BJ (cell line): ENCODE measurements around the gene EEF1G. TPM values are rescaled to one million over a fixed set of nuclear protein-coding genes. Genes with fewer than 3 reads are reported as not detected.

Source experiments
- CTCF ChIA-PET: fragments of 350-600 bp; formaldehyde crosslinking; extraction: SDS; loops from one replicate; lab custom pipeline; 2021; ENCODE audit warnings: antibody characterized with exemption, inconsistent platforms; lab: Yijun Ruan, JAX
- POLR2A ChIA-PET: fragments of 300-600 bp; sonication (Branson Sonifier 250); formaldehyde crosslinking; extraction: SDS; loops from one replicate; lab custom pipeline; 2021; ENCODE audit warnings: antibody characterized with exemption; lab: Charles Lee
- DNase-seq: peaks from one replicate; pipeline ENCODE4 v3.0.0-alpha.2; 2011; ENCODE audit warnings: low read depth
- H3K27me3 ChIP-seq: 2 replicates; pipeline ENCODE4 v1.6.0; 2011; ENCODE audit warnings: low read length; ENCODE audit not compliant: control insufficient read depth, insufficient read depth
- H3K36me3 ChIP-seq: 2 replicates; pipeline ENCODE4 v1.5.1; 2011; ENCODE audit warnings: low read length; ENCODE audit not compliant: control insufficient read depth, insufficient read depth
- H3K4me3 ChIP-seq: 2 replicates; pipeline ENCODE4 v1.5.1; 2011; ENCODE audit warnings: low read depth, mild to moderate bottlenecking, control low read depth, low read length
- CTCF ChIP-seq: IDR thresholded peaks from 2 replicates; pipeline ENCODE4 v1.5.1; 2011; ENCODE audit warnings: low read depth, mild to moderate bottlenecking, control low read depth, inconsistent platforms, low read length, moderate library complexity; ENCODE audit not compliant: insufficient read depth
- polyA plus RNA-seq: library from polyadenylated mRNA; depleted of rRNA; stranded (reverse); fragments of >200 nt; gene quantifications from 2 replicates; pipeline ENCODE4 v1.2.3, GENCODE V29; 2011

Gene EEF1G
- polyA plus RNA-seq, 1 experiment, result 2,459 TPM

GRCh38 chr11:62536301-62536957, 37.3 kb downstream of the EEF1G start:
- DNase-seq, result no peak
- ChIA-PET POLR2A (no interaction called here), CTCF (interaction anchor here (10.6 kb wide), 1 partner anchor 111 kb away, joined by 220 read pairs; no protein-coding TSS in a partner anchor)
- Histone ChIP-seq H3K36me3 (peaks cover 58% of the 10 kb centered on the region), H3K4me3 (no peak overlapping the region), H3K27me3 (no peaks in the 10 kb centered on the region)
- TF ChIP-seq CTCF, result no peak

GRCh38 chr11:62535802-62536201, 37.9 kb downstream of the EEF1G start:
- no peak for DNase-seq
- Histone ChIP-seq H3K4me3 (no peak overlapping the region), H3K27me3 (no peaks in the 10 kb centered on the region), H3K36me3 (peaks cover 60% of the 10 kb centered on the region)
- no peak for TF ChIP-seq CTCF
- CTCF ChIA-PET, result interaction anchor here (10.6 kb wide), 1 partner anchor 110 kb away, joined by 220 read pairs; no protein-coding TSS in a partner anchor
- POLR2A ChIA-PET, result no interaction called here

- POLR2A ChIA-PET, result no interaction called here
- CTCF ChIA-PET, result interaction anchor here (1.1 kb wide), 1 partner anchor 27 kb away, joined by 3 read pairs; no protein-coding TSS in a partner anchor
- no peak for TF ChIP-seq CTCF
- H3K27me3 ChIP-seq, result no peaks in the 10 kb centered on the region
- H3K36me3 ChIP-seq, result peaks cover 66% of the 10 kb centered on the region
- DNase-seq, result no peak
- no peak overlapping the region for H3K4me3 ChIP-seq
Measured at GRCh38 chr11:62534779-62535545, 38.7 kb downstream of the EEF1G start.

GRCh38 chr11:62532096-62532495, 41.6 kb downstream of the EEF1G start:
- DNase-seq, result no peak
- ChIA-PET POLR2A (no interaction called here), CTCF (no interaction called here)
- Histone ChIP-seq H3K27me3 (no peaks in the 10 kb centered on the region), H3K36me3 (peaks cover 67% of the 10 kb centered on the region), H3K4me3 (no peak overlapping the region)
- no peak for TF ChIP-seq CTCF

- no peaks in the 10 kb centered on the region for H3K27me3 ChIP-seq
- TF ChIP-seq CTCF, result no peak
- H3K4me3 ChIP-seq, result no peak overlapping the region
- CTCF ChIA-PET, result interaction anchor here (0.6 to 1.2 kb wide), 5 partner anchors 26 to 428 kb away, joined by 3 to 6 read pairs (median 4); no protein-coding TSS in a partner anchor
- peaks cover 47% of the 10 kb centered on the region for H3K36me3 ChIP-seq
- POLR2A ChIA-PET, result no interaction called here
- no peak for DNase-seq
Measured at GRCh38 chr11:62516736-62517371, 56.8 kb downstream of the EEF1G start.
